ENCODE results near the gene REEP3. TPM values are rescaled to one million over a fixed set of nuclear protein-coding genes. Genes with fewer than 3 reads are reported as not detected.

Gene REEP3
- total RNA-seq, 1 experiment from 2014 or later: 135 TPM

DNA sequence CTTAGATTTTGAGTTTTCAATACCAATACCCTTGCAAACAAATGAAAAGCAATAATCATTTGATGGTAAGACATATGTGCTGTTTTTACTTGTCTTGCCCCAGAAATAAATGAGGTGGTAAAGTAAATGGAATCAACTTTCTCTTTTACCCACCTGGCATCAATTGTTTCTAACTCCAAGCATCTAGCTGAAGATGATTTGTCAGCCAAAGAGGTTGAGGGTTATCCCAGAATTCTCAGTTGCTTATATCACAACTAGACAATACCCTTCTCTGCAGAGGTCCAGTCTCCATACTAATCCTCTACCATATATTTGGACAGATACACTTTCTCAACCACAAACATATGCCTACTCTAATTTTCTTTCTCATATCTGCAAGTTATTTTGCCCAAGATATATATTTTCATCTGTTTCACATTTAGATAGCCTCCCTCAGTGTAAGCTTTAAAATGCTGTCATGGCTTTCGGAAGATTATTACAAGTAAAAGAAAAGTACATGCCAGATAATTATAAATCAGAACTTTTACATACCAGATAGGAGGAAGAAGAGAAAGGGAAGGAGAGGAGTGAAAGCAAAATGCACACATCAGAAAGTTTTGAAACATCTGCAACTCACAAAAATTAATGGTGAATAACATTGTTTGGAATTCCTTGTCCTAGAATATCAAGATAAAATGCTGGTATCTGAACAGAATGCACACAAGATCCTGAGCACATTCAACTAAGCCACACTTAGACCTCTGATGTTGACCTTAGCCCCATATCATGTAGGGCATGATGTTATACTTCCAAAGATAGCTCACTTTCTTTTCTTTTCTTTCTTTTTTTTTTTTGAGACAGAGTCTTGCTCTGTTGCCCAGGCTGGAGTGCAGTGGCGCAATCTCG lies 146.6 kb downstream of the REEP3 start:
- Histone ChIP-seq H3K4me3 (ENCODE audit: low read depth in 2 of 2, low read length in 2 of 2) (no peak overlapping the region), H3K9me3 (ENCODE audit: control insufficient read depth, insufficient read depth, low read depth, low read length) (no peaks in the 10 kb centered on the region), H3K4me1 (ENCODE audit: control insufficient read depth, insufficient read depth, low read length) (no peaks in the 10 kb centered on the region), H3K27ac (ENCODE audit: low read length) (no peak overlapping the region), H3K36me3 (ENCODE audit: control insufficient read depth, insufficient read depth, low read length) (no peaks in the 10 kb centered on the region), H3K27me3 (ENCODE audit: control insufficient read depth, insufficient read depth, low read length) (no peaks in the 10 kb centered on the region)
- ATAC-seq: no peak
- DNase-seq (ENCODE audit: low read depth, low spot score): no peak
- CTCF ChIA-PET: no interaction called here
- POLR2A ChIA-PET: no interaction called here
- in situ Hi-C loops (cut with HindIII; ENCODE audit: low pct_unique_long_range_greater_than_20kb, low sequenced_read_pairs): no loop called here
- TF ChIP-seq, protein P1, sequence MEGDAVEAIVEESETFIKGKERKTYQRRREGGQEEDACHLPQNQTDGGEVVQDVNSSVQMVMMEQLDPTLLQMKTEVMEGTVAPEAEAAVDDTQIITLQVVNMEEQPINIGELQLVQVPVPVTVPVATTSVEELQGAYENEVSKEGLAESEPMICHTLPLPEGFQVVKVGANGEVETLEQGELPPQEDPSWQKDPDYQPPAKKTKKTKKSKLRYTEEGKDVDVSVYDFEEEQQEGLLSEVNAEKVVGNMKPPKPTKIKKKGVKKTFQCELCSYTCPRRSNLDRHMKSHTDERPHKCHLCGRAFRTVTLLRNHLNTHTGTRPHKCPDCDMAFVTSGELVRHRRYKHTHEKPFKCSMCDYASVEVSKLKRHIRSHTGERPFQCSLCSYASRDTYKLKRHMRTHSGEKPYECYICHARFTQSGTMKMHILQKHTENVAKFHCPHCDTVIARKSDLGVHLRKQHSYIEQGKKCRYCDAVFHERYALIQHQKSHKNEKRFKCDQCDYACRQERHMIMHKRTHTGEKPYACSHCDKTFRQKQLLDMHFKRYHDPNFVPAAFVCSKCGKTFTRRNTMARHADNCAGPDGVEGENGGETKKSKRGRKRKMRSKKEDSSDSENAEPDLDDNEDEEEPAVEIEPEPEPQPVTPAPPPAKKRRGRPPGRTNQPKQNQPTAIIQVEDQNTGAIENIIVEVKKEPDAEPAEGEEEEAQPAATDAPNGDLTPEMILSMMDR (IDR thresholded peaks at IDR 0.05): no peak
- no peak for TF ChIP-seq POLR2AphosphoS5 (IDR thresholded peaks at IDR 0.05; ENCODE audit: low read depth, low read length)
- no peak for TF ChIP-seq TCF7L2 (IDR thresholded peaks at IDR 0.05; ENCODE audit: low read depth, low read length)
- TF ChIP-seq, protein P2, sequence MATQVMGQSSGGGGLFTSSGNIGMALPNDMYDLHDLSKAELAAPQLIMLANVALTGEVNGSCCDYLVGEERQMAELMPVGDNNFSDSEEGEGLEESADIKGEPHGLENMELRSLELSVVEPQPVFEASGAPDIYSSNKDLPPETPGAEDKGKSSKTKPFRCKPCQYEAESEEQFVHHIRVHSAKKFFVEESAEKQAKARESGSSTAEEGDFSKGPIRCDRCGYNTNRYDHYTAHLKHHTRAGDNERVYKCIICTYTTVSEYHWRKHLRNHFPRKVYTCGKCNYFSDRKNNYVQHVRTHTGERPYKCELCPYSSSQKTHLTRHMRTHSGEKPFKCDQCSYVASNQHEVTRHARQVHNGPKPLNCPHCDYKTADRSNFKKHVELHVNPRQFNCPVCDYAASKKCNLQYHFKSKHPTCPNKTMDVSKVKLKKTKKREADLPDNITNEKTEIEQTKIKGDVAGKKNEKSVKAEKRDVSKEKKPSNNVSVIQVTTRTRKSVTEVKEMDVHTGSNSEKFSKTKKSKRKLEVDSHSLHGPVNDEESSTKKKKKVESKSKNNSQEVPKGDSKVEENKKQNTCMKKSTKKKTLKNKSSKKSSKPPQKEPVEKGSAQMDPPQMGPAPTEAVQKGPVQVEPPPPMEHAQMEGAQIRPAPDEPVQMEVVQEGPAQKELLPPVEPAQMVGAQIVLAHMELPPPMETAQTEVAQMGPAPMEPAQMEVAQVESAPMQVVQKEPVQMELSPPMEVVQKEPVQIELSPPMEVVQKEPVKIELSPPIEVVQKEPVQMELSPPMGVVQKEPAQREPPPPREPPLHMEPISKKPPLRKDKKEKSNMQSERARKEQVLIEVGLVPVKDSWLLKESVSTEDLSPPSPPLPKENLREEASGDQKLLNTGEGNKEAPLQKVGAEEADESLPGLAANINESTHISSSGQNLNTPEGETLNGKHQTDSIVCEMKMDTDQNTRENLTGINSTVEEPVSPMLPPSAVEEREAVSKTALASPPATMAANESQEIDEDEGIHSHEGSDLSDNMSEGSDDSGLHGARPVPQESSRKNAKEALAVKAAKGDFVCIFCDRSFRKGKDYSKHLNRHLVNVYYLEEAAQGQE (IDR thresholded peaks at IDR 0.05; ENCODE audit: insufficient read depth in 1 of 2, low read depth in 2 of 2, low read length in 1 of 2): no peak
- TF ChIP-seq SIN3A (IDR thresholded peaks at IDR 0.05; ENCODE audit: borderline replicate concordance, insufficient read depth, low read depth, low read length): no peak
- intact Hi-C loops (cut with micrococcal nuclease; ENCODE audit: unreplicated experiment): no loop called here
- no TSS peak for BruUV-seq (replicated peaks)

GRCh38 chr10:63670291-63670898 lies 149.2 kb downstream of the REEP3 start:
- in situ Hi-C loops (cut with HindIII; ENCODE audit: low pct_unique_long_range_greater_than_20kb, low sequenced_read_pairs): no loop called here
- no peak for TF ChIP-seq POLR2AphosphoS5 (IDR thresholded peaks at IDR 0.05; ENCODE audit: low read depth, low read length)
- TF ChIP-seq, protein P2 (IDR thresholded peaks at IDR 0.05; ENCODE audit: insufficient read depth in 1 of 2, low read depth in 2 of 2, low read length in 1 of 2): no peak
- no peak for TF ChIP-seq TCF7L2 (IDR thresholded peaks at IDR 0.05; ENCODE audit: low read depth, low read length)
- TF ChIP-seq, protein P1 (IDR thresholded peaks at IDR 0.05): no peak
- TF ChIP-seq SIN3A (IDR thresholded peaks at IDR 0.05; ENCODE audit: borderline replicate concordance, insufficient read depth, low read depth, low read length): no peak
- Histone ChIP-seq H3K36me3 (ENCODE audit: control insufficient read depth, insufficient read depth, low read length) (no peaks in the 10 kb centered on the region), H3K27ac (ENCODE audit: low read length) (no peak overlapping the region), H3K4me3 (ENCODE audit: low read depth in 2 of 2, low read length in 2 of 2) (no peak overlapping the region), H3K4me1 (ENCODE audit: control insufficient read depth, insufficient read depth, low read length) (no peaks in the 10 kb centered on the region), H3K9me3 (ENCODE audit: control insufficient read depth, insufficient read depth, low read depth, low read length) (no peaks in the 10 kb centered on the region), H3K27me3 (ENCODE audit: control insufficient read depth, insufficient read depth, low read length) (no peaks in the 10 kb centered on the region)
- intact Hi-C loops (cut with micrococcal nuclease; ENCODE audit: unreplicated experiment): no loop called here
- ATAC-seq (no peak), DNase-seq (ENCODE audit: low read depth, low spot score) (no peak)
- BruUV-seq (replicated peaks): no TSS peak
- POLR2A ChIA-PET: no interaction called here
- CTCF ChIA-PET: no interaction called here
